ENCODE data around the gene GPC6.

DNA sequence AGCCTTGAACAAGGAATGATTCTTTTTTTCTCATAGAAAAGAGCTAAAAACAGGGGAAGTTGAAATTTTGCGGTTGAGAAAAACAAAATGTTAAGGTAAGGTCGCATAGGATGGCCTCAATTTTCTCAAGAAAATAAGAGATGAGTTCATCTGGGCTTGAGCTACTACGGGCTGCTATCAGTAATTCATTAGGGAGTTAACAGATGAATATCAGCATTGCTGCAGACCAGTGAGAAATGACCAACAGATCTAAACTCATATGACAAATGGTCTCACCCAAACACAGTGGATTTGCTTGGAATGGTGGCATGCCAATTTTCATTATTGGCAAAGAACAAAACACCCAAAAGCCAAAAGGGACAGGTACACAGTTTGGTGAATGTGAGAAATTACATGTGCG lies 56.6 kb downstream of the GPC6 start:
- TF ChIP-seq, protein P1, sequence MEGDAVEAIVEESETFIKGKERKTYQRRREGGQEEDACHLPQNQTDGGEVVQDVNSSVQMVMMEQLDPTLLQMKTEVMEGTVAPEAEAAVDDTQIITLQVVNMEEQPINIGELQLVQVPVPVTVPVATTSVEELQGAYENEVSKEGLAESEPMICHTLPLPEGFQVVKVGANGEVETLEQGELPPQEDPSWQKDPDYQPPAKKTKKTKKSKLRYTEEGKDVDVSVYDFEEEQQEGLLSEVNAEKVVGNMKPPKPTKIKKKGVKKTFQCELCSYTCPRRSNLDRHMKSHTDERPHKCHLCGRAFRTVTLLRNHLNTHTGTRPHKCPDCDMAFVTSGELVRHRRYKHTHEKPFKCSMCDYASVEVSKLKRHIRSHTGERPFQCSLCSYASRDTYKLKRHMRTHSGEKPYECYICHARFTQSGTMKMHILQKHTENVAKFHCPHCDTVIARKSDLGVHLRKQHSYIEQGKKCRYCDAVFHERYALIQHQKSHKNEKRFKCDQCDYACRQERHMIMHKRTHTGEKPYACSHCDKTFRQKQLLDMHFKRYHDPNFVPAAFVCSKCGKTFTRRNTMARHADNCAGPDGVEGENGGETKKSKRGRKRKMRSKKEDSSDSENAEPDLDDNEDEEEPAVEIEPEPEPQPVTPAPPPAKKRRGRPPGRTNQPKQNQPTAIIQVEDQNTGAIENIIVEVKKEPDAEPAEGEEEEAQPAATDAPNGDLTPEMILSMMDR (IDR thresholded peaks at IDR 0.05; ENCODE audit: low read length): no peak
- no peak for TF ChIP-seq EZH2 (IDR thresholded peaks at IDR 0.05; ENCODE audit: borderline replicate concordance, low read length)

Data from OCI-LY1 (cell line).